ENCODE results near the gene SREBF2.

Gene SREBF2

DNA sequence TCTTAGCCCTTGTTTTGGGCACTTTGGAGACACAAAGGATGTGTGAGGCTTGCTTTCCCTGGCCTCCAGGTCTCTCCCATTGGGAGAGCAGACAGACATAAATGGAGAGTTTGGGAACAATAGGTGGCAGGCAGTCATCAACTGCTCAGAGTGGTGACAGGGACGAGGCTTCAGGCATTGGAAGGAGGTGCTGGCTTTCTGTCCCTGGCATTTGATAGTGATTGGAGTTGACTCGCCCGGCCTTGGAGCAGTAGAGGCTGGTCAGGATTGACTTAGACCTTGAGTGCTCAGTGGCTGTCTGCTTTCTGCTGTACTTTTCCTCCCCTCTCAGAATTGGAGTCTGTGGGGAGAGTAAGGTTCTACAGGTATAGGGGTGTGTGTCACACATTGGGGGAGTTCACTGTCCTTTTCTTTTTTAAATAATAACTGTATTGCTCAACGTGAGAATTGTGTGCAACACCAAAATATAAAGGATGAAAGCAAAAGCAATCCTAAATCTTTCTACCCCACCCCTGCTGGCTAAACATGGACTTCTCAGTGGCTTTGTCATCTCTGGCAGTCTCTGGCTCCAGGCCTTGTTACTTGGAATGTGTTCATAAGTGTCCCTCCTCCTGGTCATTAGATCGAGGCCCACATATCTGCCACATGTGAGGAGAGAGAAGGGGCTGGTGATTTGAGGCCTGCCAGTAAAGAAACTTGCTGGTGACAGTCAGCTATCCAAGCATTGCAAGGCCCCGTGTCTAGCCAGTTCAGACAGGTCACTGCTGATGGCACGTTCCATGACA, 60.9 kb downstream of the SREBF2 start:
- H3K4me1 ChIP-seq: no peaks in the 10 kb centered on the region
- intact Hi-C loops (cut with DNase I; ENCODE audit: low total_unique reads): no loop called here
- H3K36me3 ChIP-seq: peaks cover 53 to 98% (median 87%) of the 10 kb centered on the region in 3 donors
- DNase-seq: no peak
- H3K27me3 ChIP-seq: no peaks in the 10 kb centered on the region
- H3K9me3 ChIP-seq: no peaks in the 10 kb centered on the region
- no peak overlapping the region for H3K4me3 ChIP-seq
- TF ChIP-seq, protein P1, sequence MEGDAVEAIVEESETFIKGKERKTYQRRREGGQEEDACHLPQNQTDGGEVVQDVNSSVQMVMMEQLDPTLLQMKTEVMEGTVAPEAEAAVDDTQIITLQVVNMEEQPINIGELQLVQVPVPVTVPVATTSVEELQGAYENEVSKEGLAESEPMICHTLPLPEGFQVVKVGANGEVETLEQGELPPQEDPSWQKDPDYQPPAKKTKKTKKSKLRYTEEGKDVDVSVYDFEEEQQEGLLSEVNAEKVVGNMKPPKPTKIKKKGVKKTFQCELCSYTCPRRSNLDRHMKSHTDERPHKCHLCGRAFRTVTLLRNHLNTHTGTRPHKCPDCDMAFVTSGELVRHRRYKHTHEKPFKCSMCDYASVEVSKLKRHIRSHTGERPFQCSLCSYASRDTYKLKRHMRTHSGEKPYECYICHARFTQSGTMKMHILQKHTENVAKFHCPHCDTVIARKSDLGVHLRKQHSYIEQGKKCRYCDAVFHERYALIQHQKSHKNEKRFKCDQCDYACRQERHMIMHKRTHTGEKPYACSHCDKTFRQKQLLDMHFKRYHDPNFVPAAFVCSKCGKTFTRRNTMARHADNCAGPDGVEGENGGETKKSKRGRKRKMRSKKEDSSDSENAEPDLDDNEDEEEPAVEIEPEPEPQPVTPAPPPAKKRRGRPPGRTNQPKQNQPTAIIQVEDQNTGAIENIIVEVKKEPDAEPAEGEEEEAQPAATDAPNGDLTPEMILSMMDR (IDR thresholded peaks at IDR 0.05): no peak
- H3K27ac ChIP-seq: no peak overlapping the region

DNA sequence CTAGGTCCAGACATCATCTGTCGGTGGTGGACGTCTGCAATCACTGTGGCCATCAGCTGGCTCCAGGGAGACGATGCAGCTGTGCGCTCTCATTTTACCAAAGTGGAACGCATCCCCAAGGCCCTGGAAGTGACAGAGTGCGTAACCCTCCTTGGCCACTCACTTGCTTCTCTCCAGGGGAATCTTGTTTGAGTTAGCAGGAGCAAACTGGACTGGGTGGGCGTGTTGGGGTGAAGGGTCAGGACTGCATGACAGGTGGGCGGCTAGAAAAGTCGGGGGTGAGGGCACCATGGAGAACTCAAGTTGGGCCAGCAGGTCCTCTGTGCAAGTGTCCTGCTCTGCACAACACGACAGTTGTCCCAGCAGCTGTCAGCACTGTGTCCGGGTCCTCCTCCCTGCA, 65.7 kb downstream of the SREBF2 start:
- Histone ChIP-seq H3K27me3 (no peaks in the 10 kb centered on the region), H3K27ac (no peak overlapping the region), H3K36me3 (peaks cover 68 to 100% (median 96%) of the 10 kb centered on the region in 3 donors), H3K4me3 (no peak overlapping the region), H3K4me1 (no peaks in the 10 kb centered on the region), H3K9me3 (no peaks in the 10 kb centered on the region)
- intact Hi-C loops (cut with DNase I; ENCODE audit: low total_unique reads): no loop called here
- TF ChIP-seq, protein P1 (IDR thresholded peaks at IDR 0.05): no peak
- DNase-seq: no peak

DNA sequence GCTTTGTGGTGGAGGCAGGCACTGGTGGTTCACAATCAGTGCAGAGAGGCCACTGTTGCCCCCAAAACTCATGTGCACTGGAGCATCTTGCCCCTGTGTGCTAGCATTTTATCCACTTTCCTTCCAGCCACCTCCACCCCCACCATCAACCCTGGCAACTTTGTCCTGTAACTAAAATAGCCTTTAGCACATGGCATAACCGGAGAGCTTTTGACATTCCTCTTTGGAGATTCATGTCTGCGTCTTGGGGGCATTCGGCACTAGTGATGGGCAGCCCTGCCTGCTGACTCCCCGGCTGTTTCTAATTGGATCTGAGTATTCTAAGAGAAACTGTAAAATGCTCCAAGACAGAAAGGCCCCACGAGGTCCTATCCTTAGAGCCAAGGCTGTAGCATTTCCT, 66.2 kb downstream of the SREBF2 start:
- H3K4me3 ChIP-seq: no peak overlapping the region
- H3K36me3 ChIP-seq: peaks cover 68 to 100% (median 96%) of the 10 kb centered on the region in 3 donors
- H3K27ac ChIP-seq: no peak overlapping the region
- intact Hi-C loops (cut with DNase I; ENCODE audit: low total_unique reads): no loop called here
- TF ChIP-seq, protein P1 (IDR thresholded peaks at IDR 0.05): no peak
- no peaks in the 10 kb centered on the region for H3K9me3 ChIP-seq
- H3K4me1 ChIP-seq: no peaks in the 10 kb centered on the region
- no peak for DNase-seq
- H3K27me3 ChIP-seq: no peaks in the 10 kb centered on the region

DNA sequence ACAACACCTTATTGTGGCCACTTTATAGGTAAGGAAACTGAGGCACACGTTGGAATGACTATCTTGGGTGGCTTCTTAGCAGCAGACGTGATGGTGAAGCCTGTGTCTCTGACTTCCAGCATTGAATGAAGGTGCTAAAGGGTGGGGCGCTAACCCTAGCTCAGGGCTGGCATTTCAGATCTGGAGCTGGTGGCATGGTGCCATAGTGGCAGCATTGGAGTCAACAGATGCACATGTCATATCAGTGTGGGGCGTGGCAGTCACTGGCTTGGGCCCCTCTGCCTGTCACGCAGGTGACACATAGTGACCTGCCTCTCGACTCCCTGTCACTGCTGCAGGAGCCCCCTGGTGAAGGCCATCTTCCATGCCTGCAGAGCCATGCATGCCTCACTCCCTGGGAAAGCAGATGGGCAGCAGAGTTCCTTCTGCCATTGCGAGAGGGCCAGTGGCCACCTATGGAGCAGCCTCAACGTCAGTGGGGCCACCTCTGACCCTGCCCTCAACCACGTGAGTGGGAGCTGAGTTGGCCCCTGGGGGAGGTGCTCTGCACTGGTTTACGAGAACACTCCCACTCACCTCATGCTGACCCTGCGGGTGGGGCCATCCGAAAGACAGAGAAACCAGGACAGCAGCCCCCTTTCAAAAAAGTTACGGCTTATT, 67.2 kb downstream of the SREBF2 start:
- Histone ChIP-seq H3K27ac (no peak overlapping the region), H3K36me3 (peaks cover 68 to 100% (median 98%) of the 10 kb centered on the region in 3 donors), H3K4me1 (no peaks in the 10 kb centered on the region), H3K9me3 (no peaks in the 10 kb centered on the region), H3K4me3 (no peak overlapping the region), H3K27me3 (no peaks in the 10 kb centered on the region)
- DNase-seq: no peak
- intact Hi-C loops (cut with DNase I; ENCODE audit: low total_unique reads): no loop called here
- TF ChIP-seq, protein P1 (IDR thresholded peaks at IDR 0.05): no peak

DNA sequence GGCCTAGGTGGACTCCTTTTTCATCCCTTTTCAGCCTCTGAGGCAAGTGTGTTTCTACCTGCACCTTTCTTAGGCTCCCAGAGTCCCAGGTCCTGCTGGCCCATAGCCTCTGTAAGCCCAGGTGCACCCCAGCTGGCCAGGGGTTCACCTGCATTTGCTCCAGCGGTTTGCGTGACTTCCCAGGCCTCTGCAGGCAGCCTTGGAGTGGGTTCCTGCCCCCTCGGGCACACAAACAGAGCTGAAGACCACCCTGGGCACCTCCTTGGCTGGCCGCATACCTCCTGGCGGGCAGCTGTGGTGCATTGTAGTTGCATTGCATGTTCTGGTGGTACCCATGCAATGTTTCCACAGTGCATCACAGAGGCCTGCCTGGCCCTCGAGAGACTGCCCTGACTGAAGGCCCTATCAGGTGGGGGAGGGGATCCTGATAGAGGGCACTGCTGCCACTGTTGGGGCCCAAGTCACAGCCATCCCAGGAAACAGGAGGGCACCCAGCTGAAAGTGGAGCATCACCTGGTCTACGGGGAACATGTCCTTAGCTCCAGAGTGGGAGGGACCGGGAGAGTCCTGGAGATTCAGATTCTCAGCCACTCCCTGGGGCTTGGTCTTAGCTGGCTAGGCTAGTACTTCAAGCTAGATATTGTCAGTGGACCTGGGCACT, 67.9 kb downstream of the SREBF2 start:
- no peak overlapping the region for H3K4me3 ChIP-seq
- DNase-seq: no peak
- H3K9me3 ChIP-seq: no peaks in the 10 kb centered on the region
- no peaks in the 10 kb centered on the region for H3K27me3 ChIP-seq
- intact Hi-C loops (cut with DNase I; ENCODE audit: low total_unique reads): no loop called here
- H3K27ac ChIP-seq: no peak overlapping the region
- H3K36me3 ChIP-seq: peaks cover 68 to 100% (median 100%) of the 10 kb centered on the region in 3 donors
- no peaks in the 10 kb centered on the region for H3K4me1 ChIP-seq
- TF ChIP-seq, protein P1 (IDR thresholded peaks at IDR 0.05): no peak

Measured in tibial artery (tissue), 4 donors.